Cerebellar nuclear complex (tissue), 1 donor: Measurements from ENCODE around the gene NBPF3.
"Not testable (repeated sequence)": the region's sequence is repeated elsewhere in the genome, so short reads cannot be mapped to it uniquely, and the experiment has no call there.

Experiments
- DNase-seq, 2 experiments: peaks; one replicate each; lab custom pipeline; 2025; lab: John Stamatoyannopoulos, UW

The NBPF3 gene

GRCh38 chr1:21518774-21519455 is 79.0 kb downstream of the NBPF3 start:
- no peak for DNase-seq

- DNase-seq, result not testable (repeated sequence)
These were observed 79.6 kb downstream of the NBPF3 start for GRCh38 chr1:21519486-21520070.

GRCh38 chr1:21520899-21521716 is 81.2 kb downstream of the NBPF3 start:
- DNase-seq, result no peak

- no peak for DNase-seq
These were observed 81.8 kb downstream of the NBPF3 start for GRCh38 chr1:21521717-21522060.

GRCh38 chr1:21522525-21523038 is 82.6 kb downstream of the NBPF3 start:
- DNase-seq, result no peak

- DNase-seq, result no peak
These were observed 83.4 kb downstream of the NBPF3 start for GRCh38 chr1:21523297-21523813.

GRCh38 chr1:21524220-21524619 is 84.3 kb downstream of the NBPF3 start:
- DNase-seq, result no peak

- no peak for DNase-seq
These were observed 84.9 kb downstream of the NBPF3 start for GRCh38 chr1:21524686-21525339.

GRCh38 chr1:21525340-21525717 is 85.4 kb downstream of the NBPF3 start:
- DNase-seq, result no peak

GRCh38 chr1:21526441-21526840 is 86.5 kb downstream of the NBPF3 start:
- no peak for DNase-seq

- DNase-seq, result no peak
These were observed 90.6 kb downstream of the NBPF3 start for GRCh38 chr1:21530368-21531016.

- no peak for DNase-seq
These were observed 91.3 kb downstream of the NBPF3 start for GRCh38 chr1:21531241-21531640.

- no peak for DNase-seq
These were observed 92.6 kb downstream of the NBPF3 start for GRCh38 chr1:21532496-21532895.

GRCh38 chr1:21532992-21533534 is 93.1 kb downstream of the NBPF3 start:
- DNase-seq, result no peak

GRCh38 chr1:21534146-21534545 is 94.2 kb downstream of the NBPF3 start:
- DNase-seq, result no peak
